Neutrophil (primary cell): Measurements from ENCODE around the gene PAX2.

Experiments used
- H3K27ac ChIP-seq: fragments of 200-600 bp; sonication (generic); 2 replicates; pipeline ENCODE4 v1.5.1; 2016; ENCODE audit warnings: mild to moderate bottlenecking, moderate library complexity
- H3K27me3 ChIP-seq: fragments of 200-600 bp; sonication (generic); 2 replicates; pipeline ENCODE4 v1.6.0; 2016; ENCODE audit warnings: mild to moderate bottlenecking
- H3K36me3 ChIP-seq: fragments of 200-600 bp; sonication (generic); 2 replicates; pipeline ENCODE4 v1.5.1; 2017
- H3K4me1 ChIP-seq, 2 experiments: fragments of 200-600 bp in 1 of 2; sonication (generic) in 1 of 2; 1 replicate in 1 of 2; 2 replicates in 1 of 2; pipeline versions ENCODE4 v1.5.1 to v1.6.1; 2013 to 2016; ENCODE audit warnings: low read depth in 1 of 2, low read length in 1 of 2, mild to moderate bottlenecking in 1 of 2, moderate library complexity in 1 of 2; ENCODE audit not compliant: control insufficient read depth in 1 of 2, insufficient read depth in 1 of 2
- H3K4me3 ChIP-seq, 2 experiments: fragments of 200-600 bp in 1 of 2; sonication (generic) in 1 of 2; 1 replicate in 1 of 2; 2 replicates in 1 of 2; pipeline ENCODE4 v1.5.1; 2013 to 2016; ENCODE audit warnings: low read depth in 1 of 2, low read length in 1 of 2, mild to moderate bottlenecking in 1 of 2, moderate library complexity in 1 of 2
- H3K9me3 ChIP-seq: fragments of 200-600 bp; sonication (generic); 2 replicates; pipeline ENCODE4 v1.5.1; 2016
- TF ChIP-seq, protein P1 (sequence below): fragments of 200-600 bp; sonication (generic); IDR thresholded peaks from 2 replicates; pipeline ENCODE4 v1.5.1; 2016; ENCODE audit warnings: antibody characterized with exemption

The PAX2 gene

DNA sequence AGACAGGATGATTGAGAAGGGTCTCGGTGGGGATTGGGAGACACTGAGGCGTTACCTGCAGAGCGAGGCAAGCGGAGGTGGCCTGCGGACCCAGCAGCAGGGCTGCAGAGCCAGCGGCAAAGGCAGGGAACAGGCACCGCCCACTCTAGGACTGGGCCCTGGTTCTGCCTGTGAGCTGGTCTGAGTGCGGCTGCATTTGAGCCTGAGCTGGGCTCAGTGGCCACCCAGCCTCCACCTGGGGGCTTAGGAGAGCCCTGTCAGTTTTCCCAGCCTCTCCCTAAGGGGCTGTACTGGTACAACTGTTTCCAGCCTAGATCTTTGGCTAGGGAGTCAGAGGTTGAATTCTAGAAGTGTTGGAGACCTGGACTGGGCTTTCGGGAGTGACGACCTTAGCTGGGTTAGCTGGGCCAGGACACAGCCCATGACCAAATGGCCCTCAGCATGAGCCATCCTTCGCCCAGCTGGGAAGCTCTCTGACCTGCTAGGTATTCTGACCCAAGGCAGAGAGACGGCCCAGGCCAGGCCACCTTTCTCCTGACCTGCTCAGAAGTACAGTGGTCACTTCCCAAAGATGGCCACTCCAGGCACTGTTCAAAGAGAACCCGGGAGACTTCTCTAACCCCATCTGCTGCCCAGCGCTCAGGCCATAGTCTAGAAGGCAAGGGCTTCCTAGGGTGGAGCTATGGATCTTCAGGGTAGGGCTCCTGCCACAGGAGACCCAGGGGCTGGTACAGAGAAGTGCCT is 64.9 kb downstream of the PAX2 start:
- TF ChIP-seq, protein P1, sequence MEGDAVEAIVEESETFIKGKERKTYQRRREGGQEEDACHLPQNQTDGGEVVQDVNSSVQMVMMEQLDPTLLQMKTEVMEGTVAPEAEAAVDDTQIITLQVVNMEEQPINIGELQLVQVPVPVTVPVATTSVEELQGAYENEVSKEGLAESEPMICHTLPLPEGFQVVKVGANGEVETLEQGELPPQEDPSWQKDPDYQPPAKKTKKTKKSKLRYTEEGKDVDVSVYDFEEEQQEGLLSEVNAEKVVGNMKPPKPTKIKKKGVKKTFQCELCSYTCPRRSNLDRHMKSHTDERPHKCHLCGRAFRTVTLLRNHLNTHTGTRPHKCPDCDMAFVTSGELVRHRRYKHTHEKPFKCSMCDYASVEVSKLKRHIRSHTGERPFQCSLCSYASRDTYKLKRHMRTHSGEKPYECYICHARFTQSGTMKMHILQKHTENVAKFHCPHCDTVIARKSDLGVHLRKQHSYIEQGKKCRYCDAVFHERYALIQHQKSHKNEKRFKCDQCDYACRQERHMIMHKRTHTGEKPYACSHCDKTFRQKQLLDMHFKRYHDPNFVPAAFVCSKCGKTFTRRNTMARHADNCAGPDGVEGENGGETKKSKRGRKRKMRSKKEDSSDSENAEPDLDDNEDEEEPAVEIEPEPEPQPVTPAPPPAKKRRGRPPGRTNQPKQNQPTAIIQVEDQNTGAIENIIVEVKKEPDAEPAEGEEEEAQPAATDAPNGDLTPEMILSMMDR = no peak
- Histone ChIP-seq H3K4me1 (no peaks in the 10 kb centered on the region), H3K4me3 (no peak overlapping the region), H3K36me3 (no peaks in the 10 kb centered on the region), H3K9me3 (no peaks in the 10 kb centered on the region), H3K27ac (no peak overlapping the region), H3K27me3 (peaks cover 100% of the 10 kb centered on the region)

- Histone ChIP-seq H3K27ac (no peak overlapping the region), H3K36me3 (no peaks in the 10 kb centered on the region), H3K27me3 (peaks cover 100% of the 10 kb centered on the region), H3K4me3 (no peak overlapping the region), H3K4me1 (no peaks in the 10 kb centered on the region), H3K9me3 (no peaks in the 10 kb centered on the region)
- TF ChIP-seq, protein P1 = no peak
Measured at GRCh38 chr10:100810835-100811116, 65.4 kb downstream of the PAX2 start.

DNA sequence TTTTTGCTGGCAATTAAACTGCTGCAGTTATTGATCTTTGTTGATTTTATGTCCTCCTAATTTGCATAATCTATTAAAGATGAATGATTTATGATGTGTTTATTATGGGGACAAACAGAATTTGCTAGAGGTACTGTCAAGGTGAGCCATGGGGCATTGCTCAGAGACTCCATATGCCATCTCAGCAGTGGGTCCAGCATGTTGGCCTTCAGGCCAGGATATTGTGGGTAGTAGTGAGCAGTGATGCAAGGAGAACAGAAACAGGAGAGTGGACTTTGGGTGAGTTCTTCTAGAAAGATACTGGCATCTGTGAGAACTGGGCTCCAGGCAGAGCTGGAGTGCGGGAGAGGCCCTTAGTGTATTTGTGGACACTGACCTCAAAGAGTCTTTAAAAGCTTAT is 65.9 kb downstream of the PAX2 start:
- Histone ChIP-seq H3K4me3 (no peak overlapping the region), H3K27me3 (peaks cover 100% of the 10 kb centered on the region), H3K9me3 (no peaks in the 10 kb centered on the region), H3K36me3 (no peaks in the 10 kb centered on the region), H3K4me1 (no peaks in the 10 kb centered on the region), H3K27ac (no peak overlapping the region)
- TF ChIP-seq, protein P1 = no peak

- Histone ChIP-seq H3K27me3 (peaks cover 100% of the 10 kb centered on the region), H3K27ac (no peak overlapping the region), H3K4me3 (no peak overlapping the region), H3K36me3 (no peaks in the 10 kb centered on the region), H3K4me1 (no peaks in the 10 kb centered on the region), H3K9me3 (no peaks in the 10 kb centered on the region)
- TF ChIP-seq, protein P1 = no peak
Measured at GRCh38 chr10:100811752-100812750, 66.7 kb downstream of the PAX2 start.

GRCh38 chr10:100812978-100813377 is 67.6 kb downstream of the PAX2 start:
- no peaks in the 10 kb centered on the region for H3K4me1 ChIP-seq
- H3K4me3 ChIP-seq = no peak overlapping the region
- no peaks in the 10 kb centered on the region for H3K36me3 ChIP-seq
- H3K27me3 ChIP-seq = peaks cover 100% of the 10 kb centered on the region
- TF ChIP-seq, protein P1 = no peak
- H3K27ac ChIP-seq = no peak overlapping the region
- no peaks in the 10 kb centered on the region for H3K9me3 ChIP-seq
